H1 (cell line): Measurements from ENCODE around the gene SERPINA10. TPM values are rescaled to one million over a fixed set of nuclear protein-coding genes. Genes with fewer than 3 reads are reported as not detected.
A peak's percentile ranks its signal among the peaks of the same experiment; 100 is the strongest.

Experiments used
- CTCF ChIA-PET: fragments of 300-600 bp; sonication (Branson Sonifier 250); formaldehyde crosslinking; loops from one replicate; lab custom pipeline; 2021; ENCODE audit not compliant: partially characterized antibody; lab: Charles Lee
- POLR2A ChIA-PET: fragments of 300-600 bp; sonication (Branson Sonifier 250); formaldehyde crosslinking; loops from one replicate; lab custom pipeline; 2021; ENCODE audit warnings: inconsistent platforms; ENCODE audit not compliant: partially characterized antibody; lab: Charles Lee
- DNase-seq, 2 experiments: peaks; one replicate each; pipeline versions ENCODE4 v3.0.0 to v3.0.0-alpha.2; 2010 to 2022; ENCODE audit warnings: low spot score in 2 of 2, low read depth in 1 of 2, mixed read lengths in 1 of 2
- FAIRE-seq: peaks from 2 replicates; lab custom pipeline; 2011; peaks lifted over from hg19 to GRCh38; lab: Jason Lieb, UNC
- H2AFZ ChIP-seq: 2 replicates; pipeline ENCODE4 v1.8.1; 2012; ENCODE audit warnings: low read length, inconsistent platforms
- H2AK5ac ChIP-seq: 2 replicates; pipeline ENCODE4 v1.6.1; 2013; ENCODE audit warnings: low read depth, low read length
- H2BK120ac ChIP-seq: replicated peaks from 2 replicates; pipeline ENCODE3; 2013; ENCODE audit warnings: low read depth, low read length, inconsistent platforms
- H2BK12ac ChIP-seq: 2 replicates; pipeline ENCODE4 v1.6.1; 2013; ENCODE audit warnings: low read depth, low read length
- H2BK15ac ChIP-seq: 2 replicates; pipeline ENCODE4 v1.6.1; 2013; ENCODE audit warnings: low read length
- H2BK20ac ChIP-seq: 2 replicates; pipeline ENCODE4 v1.6.1; 2013; ENCODE audit warnings: low read length
- H2BK5ac ChIP-seq: 2 replicates; pipeline ENCODE4 v1.6.1; 2013; ENCODE audit warnings: low read depth, low read length
- H3K14ac ChIP-seq: 2 replicates; pipeline ENCODE4 v1.6.1; 2013; ENCODE audit warnings: inconsistent platforms; ENCODE audit not compliant: insufficient read length
- H3K18ac ChIP-seq: 2 replicates; pipeline ENCODE4 v1.6.1; 2013; ENCODE audit warnings: low read length; ENCODE audit errors: extremely low read depth
- H3K23ac ChIP-seq: 2 replicates; pipeline ENCODE4 v1.6.1; 2013; ENCODE audit warnings: inconsistent platforms; ENCODE audit not compliant: insufficient read length
- H3K23me2 ChIP-seq: 2 replicates; pipeline ENCODE4 v1.6.1; 2013; ENCODE audit warnings: low read depth, low read length
- H3K27ac ChIP-seq: 2 replicates; pipeline ENCODE4 v1.6.1; 2011; ENCODE audit warnings: low read depth, low read length, inconsistent platforms
- H3K27me3 ChIP-seq, 4 experiments: replicated peaks in 1 of 4; 1 replicate in 1 of 4; 2 replicates in 3 of 4; pipeline versions ENCODE4 v1.6.1 to v1.8.1; 2011 to 2013; ENCODE audit warnings: low read length in 3 of 4, mild to moderate bottlenecking in 3 of 4, inconsistent platforms in 2 of 4, mixed read lengths in 2 of 4, moderate library complexity in 1 of 4; ENCODE audit not compliant: control insufficient read depth in 3 of 4, insufficient read depth in 3 of 4; ENCODE audit errors: extremely low read depth in 1 of 4
- H3K36me3 ChIP-seq, 4 experiments: 2 replicates each; pipeline versions ENCODE4 v1.6.1 to v1.8.1; 2011 to 2013; ENCODE audit warnings: mild to moderate bottlenecking in 4 of 4, low read length in 3 of 4, moderate library complexity in 2 of 4, control low read depth in 1 of 4, inconsistent platforms in 1 of 4; ENCODE audit not compliant: insufficient read depth in 4 of 4, control insufficient read depth in 2 of 4
- H3K4ac ChIP-seq: replicated peaks from 2 replicates; pipeline ENCODE3; 2013; ENCODE audit warnings: low read length, low read depth, mixed read lengths, inconsistent platforms; ENCODE audit not compliant: insufficient read length
- H3K4me1 ChIP-seq, 4 experiments: replicated peaks in 1 of 4; 1 replicate in 1 of 4; 2 replicates in 3 of 4; pipeline versions ENCODE4 v1.6.1 to v1.8.1; 2011 to 2013; ENCODE audit warnings: low read length in 3 of 4, inconsistent platforms in 2 of 4, mixed read lengths in 1 of 4; ENCODE audit not compliant: insufficient read depth in 4 of 4, control insufficient read depth in 3 of 4
- H3K4me2 ChIP-seq, 2 experiments: 2 replicates each; pipeline versions ENCODE4 v1.6.1 to v1.8.1; 2011 to 2013; ENCODE audit warnings: low read depth in 2 of 2, low read length in 2 of 2, control low read depth in 1 of 2, inconsistent platforms in 1 of 2, mild to moderate bottlenecking in 1 of 2; ENCODE audit not compliant: insufficient read depth in 1 of 2
- H3K4me3 ChIP-seq, 4 experiments: fragments of 200-600, 300-600 bp in 1 of 4; sonication (generic), shearing (Covaris generic), sonication (Bioruptor Twin) in 1 of 4; 2 replicates each; pipeline versions ENCODE4 v1.5.1 to v1.8.1; 2011 to 2016; ENCODE audit warnings: low read length in 4 of 4, low read depth in 3 of 4, control low read depth in 2 of 4, inconsistent platforms in 2 of 4, mild to moderate bottlenecking in 2 of 4, mixed read lengths in 1 of 4, moderate library complexity in 1 of 4; ENCODE audit not compliant: insufficient read depth in 2 of 4; ENCODE audit errors: extremely low read depth in 1 of 4
- H3K56ac ChIP-seq: replicated peaks from 2 replicates; pipeline ENCODE3; 2013; ENCODE audit warnings: low read depth, mild to moderate bottlenecking, mixed read lengths, low read length, inconsistent platforms; ENCODE audit not compliant: insufficient read length
- H3K79me1 ChIP-seq: 2 replicates; pipeline ENCODE4 v1.6.1; 2013; ENCODE audit warnings: low read depth, low read length, control low read depth
- H3K79me2 ChIP-seq, 2 experiments: 2 replicates each; pipeline versions ENCODE4 v1.6.1 to v1.8.1; 2012 to 2013; ENCODE audit warnings: low read length in 2 of 2, mild to moderate bottlenecking in 2 of 2, inconsistent platforms in 1 of 2; ENCODE audit not compliant: insufficient read depth in 2 of 2, control insufficient read depth in 1 of 2
- H3K9ac ChIP-seq, 4 experiments: replicated peaks in 1 of 4; 1 replicate in 1 of 4; 2 replicates in 3 of 4; pipeline versions ENCODE4 v1.6.1 to v1.8.1; 2011 to 2013; ENCODE audit warnings: low read depth in 3 of 4, low read length in 3 of 4, control low read depth in 2 of 4, mild to moderate bottlenecking in 2 of 4, moderate library complexity in 2 of 4, inconsistent platforms in 1 of 4; ENCODE audit errors: extremely low read depth in 1 of 4
- H3K9me3 ChIP-seq, 2 experiments: 2 replicates each; pipeline versions ENCODE4 v1.6.1 to v1.8.1; 2012 to 2013; ENCODE audit warnings: mild to moderate bottlenecking in 2 of 2, moderate library complexity in 2 of 2, control low read depth in 1 of 2, inconsistent platforms in 1 of 2, low read depth in 1 of 2, low read length in 1 of 2, mixed read lengths in 1 of 2; ENCODE audit not compliant: insufficient read depth in 2 of 2
- H4K20me1 ChIP-seq, 2 experiments: replicated peaks in 1 of 2; 2 replicates each; pipeline versions ENCODE3 to v1.8.1; 2011 to 2013; ENCODE audit warnings: inconsistent platforms in 2 of 2, low read length in 2 of 2, mild to moderate bottlenecking in 1 of 2; ENCODE audit not compliant: insufficient read depth in 2 of 2, control insufficient read depth in 1 of 2
- H4K5ac ChIP-seq: 2 replicates; pipeline ENCODE4 v1.6.1; 2013; ENCODE audit warnings: low read length, low read depth, mixed read lengths, inconsistent platforms; ENCODE audit not compliant: insufficient read length
- H4K8ac ChIP-seq: 2 replicates; pipeline ENCODE4 v1.8.0; 2013; ENCODE audit warnings: mild to moderate bottlenecking, moderate library complexity, low read length, inconsistent platforms; ENCODE audit not compliant: insufficient read depth; ENCODE audit errors: extremely low read depth
- H4K91ac ChIP-seq: replicated peaks from 2 replicates; pipeline ENCODE3; 2013; ENCODE audit warnings: low read length, mixed read lengths, inconsistent platforms; ENCODE audit not compliant: insufficient read length
- CHD1 ChIP-seq: IDR thresholded peaks from 2 replicates; pipeline ENCODE4 v1.6.1; 2012; ENCODE audit warnings: low read depth, low read length, improper control_type of control experiment
- EP300 ChIP-seq, 2 experiments: IDR thresholded peaks; 1 replicate in 1 of 2; 2 replicates in 1 of 2; pipeline ENCODE4 v1.6.1; 2011 to 2012; ENCODE audit warnings: low read depth in 2 of 2, low read length in 2 of 2, mild to moderate bottlenecking in 2 of 2, borderline replicate concordance in 1 of 2, inconsistent platforms in 1 of 2, moderate library complexity in 1 of 2
- JUND ChIP-seq: IDR thresholded peaks from 2 replicates; pipeline ENCODE4 v1.6.1; 2011; ENCODE audit warnings: mild to moderate bottlenecking, improper control_type of control experiment, low read length
- KDM4A ChIP-seq: IDR thresholded peaks from one replicate; pipeline ENCODE4 v1.7.1; 2012; ENCODE audit warnings: low read depth, mild to moderate bottlenecking, moderate library complexity, low read length, inconsistent platforms; ENCODE audit not compliant: severe bottlenecking
- MAX ChIP-seq: IDR thresholded peaks from 2 replicates; pipeline ENCODE4 v1.6.1; 2012; ENCODE audit warnings: inconsistent platforms
- SP1 ChIP-seq: IDR thresholded peaks from 2 replicates; pipeline ENCODE4 v1.6.1; 2011; ENCODE audit warnings: low read depth, low read length
- WGBS, 2 experiments: shearing (Covaris generic) in 1 of 2; methylation state at CpG; one replicate each; pipeline versions ENCODE4 v1.1.6 to v1.1.7; 2013 to 2015; ENCODE audit warnings: low lambda C conversion rate in 2 of 2, mixed read lengths in 2 of 2, inconsistent platforms in 1 of 2, low coverage in 1 of 2, missing lambda C conversion rate in 1 of 2; ENCODE audit not compliant: insufficient replicate concordance in 2 of 2, insufficient coverage in 1 of 2, insufficient read length in 1 of 2; ENCODE audit errors: extremely low coverage in 1 of 2, missing lambda C conversion rate in 1 of 2; 5-methylcytosine and 5-hydroxymethylcytosine counted together
- polyA plus RNA-seq, 7 experiments: library from polyadenylated mRNA; depleted of rRNA in 3 of 7; stranded (reverse) in 5 of 7; unstranded in 2 of 7; fragments of >200 nt in 5 of 7; fragments of 200-250 nt in 2 of 7; gene quantifications; 1 replicate in 5 of 7; 2 replicates in 1 of 7; 4 replicates in 1 of 7; pipeline versions ENCODE4 v1.2.1 to v1.2.3, GENCODE V29; 2011 to 2013; ENCODE audit warnings: missing spikeins in 2 of 7, mixed read lengths in 2 of 7
- total RNA-seq: library from RNA; stranded (reverse); fragmentation: NEBNext Ultra II Directional; extraction: Animal tissue kit (Norgen Biotek cat#: 25700); gene quantifications from 2 replicates; pipeline ENCODE4 v1.2.1, GENCODE V29; 2021

Gene SERPINA10
- total and polyA plus RNA-seq, 2 of the 8 experiments (the other 6 are each of a cell fraction or from before 2014, with no cell fraction given) = not detected

GRCh38 chr14:94317259-94317658 lies 24.2 kb upstream of the SERPINA10 start:
- Histone ChIP-seq H3K36me3 (no peaks in the 10 kb centered on the region), H3K23me2 (no peaks in the 10 kb centered on the region), H4K91ac (no peak overlapping the region), H3K4ac (no peak overlapping the region), H3K79me1 (no peaks in the 10 kb centered on the region), H3K14ac (no peak overlapping the region), H4K5ac (no peak overlapping the region)
- TF ChIP-seq SP1 (no peak), MAX (no peak), JUND (no peak), KDM4A (no peak), EP300 (IDR thresholded peaks at IDR 0.05; ENCODE audit: borderline replicate concordance in 1 of 2, low read depth in 2 of 2, low read length in 2 of 2) (no peak), CHD1 (no peak)
- TF ChIP-seq, all 59 proteins: peak for 0
- H3K23ac ChIP-seq = no peak overlapping the region
- H2AK5ac ChIP-seq = no peak overlapping the region
- H3K79me2 ChIP-seq = no peaks in the 10 kb centered on the region
- DNase-seq (no peak), FAIRE-seq (no peak)
- H3K27ac ChIP-seq = no peak overlapping the region
- H2BK20ac ChIP-seq = no peak overlapping the region
- H3K4me3 ChIP-seq = no peak overlapping the region
- H3K27me3 ChIP-seq = no peaks in the 10 kb centered on the region
- H3K9me3 ChIP-seq = no peaks in the 10 kb centered on the region
- H4K20me1 ChIP-seq = no peaks in the 10 kb centered on the region
- H3K4me2 ChIP-seq = no peak overlapping the region
- CTCF ChIA-PET = interaction anchor here (1.0 to 1.6 kb wide), 2 partner anchors 10 to 11 kb away, joined by 3 to 4 read pairs; no protein-coding TSS in a partner anchor
- 83% methylated on average over 4 of the region's 4 CpGs; no CpG with 5 or more reads in 1 of the 2 experiments for WGBS, 2 experiments
- no peak overlapping the region for H2BK15ac ChIP-seq
- H3K18ac ChIP-seq = no peak overlapping the region
- H2AFZ ChIP-seq = 0 out of 2 replicates have a peak overlapping the region, but pooled peaks have one; percentile 52
- no peak overlapping the region for H3K56ac ChIP-seq
- no peak overlapping the region for H2BK120ac ChIP-seq
- H2BK12ac ChIP-seq = no peak overlapping the region
- no peak overlapping the region for H3K9ac ChIP-seq
- H2BK5ac ChIP-seq = no peak overlapping the region
- no peaks in the 10 kb centered on the region for H3K4me1 ChIP-seq
- POLR2A ChIA-PET = no interaction called here
- no peak overlapping the region for H4K8ac ChIP-seq
